Adrenal gland (tissue), 5 donors: ENCODE measurements around the gene SMIM43.

Source experiments
- POLR2A ChIP-seq, 2 donors: fragments of 450-650 bp; IDR thresholded peaks; one replicate each; pipeline ENCODE4 v1.6.1; 2017; ENCODE audit warnings: antibody characterized with exemption in 2 of 2, mild to moderate bottlenecking in 2 of 2, moderate library complexity in 1 of 2
- TF ChIP-seq, protein P1 (sequence below), 6 experiments: fragments of 450-650 bp in 4 of 6; fragments of 200-600 bp in 2 of 6; sonication (generic) in 1 of 6; IDR thresholded peaks; 1 replicate in 5 of 6; 2 replicates in 1 of 6; pipeline versions ENCODE4 v1.5.1 to v1.8.0; 2016 to 2021; ENCODE audit warnings: antibody characterized with exemption in 6 of 6, mild to moderate bottlenecking in 2 of 6, moderate library complexity in 1 of 6
- donor health status: DM: no; HTN: no; CAD: no.

DNA sequence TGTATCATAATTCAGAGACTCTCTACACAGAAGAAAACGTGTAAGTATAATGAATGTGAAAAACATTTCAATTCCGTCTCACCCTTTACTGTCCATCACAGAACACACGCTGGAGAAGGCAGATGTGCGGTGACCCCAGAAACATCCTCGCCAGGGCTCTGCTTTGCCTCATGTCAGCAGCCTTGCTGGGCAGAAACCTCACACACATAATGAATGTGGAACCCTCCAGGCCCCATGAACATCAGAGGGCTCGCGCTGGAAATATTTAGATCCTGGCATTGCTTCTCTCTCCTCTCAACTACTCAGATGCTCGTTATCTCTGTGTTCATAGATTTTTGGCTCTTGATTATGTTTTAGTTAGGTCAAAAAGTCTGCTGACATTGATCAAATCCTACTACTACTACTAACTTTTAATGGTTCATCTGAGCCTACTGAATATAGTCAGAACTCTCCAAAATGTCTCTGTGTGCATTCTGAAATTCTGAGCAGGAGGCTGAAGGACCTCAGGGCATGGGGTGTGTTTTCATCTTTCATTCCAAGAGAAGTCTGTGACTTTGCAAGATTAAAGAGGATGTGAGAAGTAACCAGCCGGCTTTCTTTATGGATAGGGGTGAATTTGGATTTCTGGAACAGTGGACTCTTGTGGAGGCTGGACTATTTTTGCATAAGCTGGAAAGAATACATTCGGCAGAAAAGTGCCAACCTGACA, 27.0 kb downstream of the SMIM43 start:
- TF ChIP-seq, protein P1, sequence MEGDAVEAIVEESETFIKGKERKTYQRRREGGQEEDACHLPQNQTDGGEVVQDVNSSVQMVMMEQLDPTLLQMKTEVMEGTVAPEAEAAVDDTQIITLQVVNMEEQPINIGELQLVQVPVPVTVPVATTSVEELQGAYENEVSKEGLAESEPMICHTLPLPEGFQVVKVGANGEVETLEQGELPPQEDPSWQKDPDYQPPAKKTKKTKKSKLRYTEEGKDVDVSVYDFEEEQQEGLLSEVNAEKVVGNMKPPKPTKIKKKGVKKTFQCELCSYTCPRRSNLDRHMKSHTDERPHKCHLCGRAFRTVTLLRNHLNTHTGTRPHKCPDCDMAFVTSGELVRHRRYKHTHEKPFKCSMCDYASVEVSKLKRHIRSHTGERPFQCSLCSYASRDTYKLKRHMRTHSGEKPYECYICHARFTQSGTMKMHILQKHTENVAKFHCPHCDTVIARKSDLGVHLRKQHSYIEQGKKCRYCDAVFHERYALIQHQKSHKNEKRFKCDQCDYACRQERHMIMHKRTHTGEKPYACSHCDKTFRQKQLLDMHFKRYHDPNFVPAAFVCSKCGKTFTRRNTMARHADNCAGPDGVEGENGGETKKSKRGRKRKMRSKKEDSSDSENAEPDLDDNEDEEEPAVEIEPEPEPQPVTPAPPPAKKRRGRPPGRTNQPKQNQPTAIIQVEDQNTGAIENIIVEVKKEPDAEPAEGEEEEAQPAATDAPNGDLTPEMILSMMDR (IDR thresholded peaks at IDR 0.05), result no peak
- no peak for TF ChIP-seq POLR2A (IDR thresholded peaks at IDR 0.05)
